Choroid plexus epithelial cell (primary cell): Measurements from ENCODE around the gene GALNT11.

Experiments
- DNase-seq: peaks from one replicate; pipeline ENCODE4 v3.0.0-alpha.2; 2010; ENCODE audit warnings: low read depth
- H3K4me3 ChIP-seq: 2 replicates; pipeline ENCODE4 v1.5.1; 2011; ENCODE audit warnings: low read depth, mild to moderate bottlenecking, control low read depth, low read length, moderate library complexity
- CTCF ChIP-seq: conservative IDR thresholded peaks from 2 replicates; pipeline ENCODE4 v1.5.1; 2011; ENCODE audit warnings: low read depth, mild to moderate bottlenecking, control low read depth, inconsistent platforms, low read length, moderate library complexity

Gene GALNT11

GRCh38 chr7:152142976-152143595 lies 117.6 kb downstream of the GALNT11 start:
- no peak overlapping the region for H3K4me3 ChIP-seq
- TF ChIP-seq CTCF = no peak
- DNase-seq = no peak

- DNase-seq = no peak
- TF ChIP-seq CTCF = no peak
Measured at GRCh38 chr7:152144557-152145245, 119.2 kb downstream of the GALNT11 start.

DNA sequence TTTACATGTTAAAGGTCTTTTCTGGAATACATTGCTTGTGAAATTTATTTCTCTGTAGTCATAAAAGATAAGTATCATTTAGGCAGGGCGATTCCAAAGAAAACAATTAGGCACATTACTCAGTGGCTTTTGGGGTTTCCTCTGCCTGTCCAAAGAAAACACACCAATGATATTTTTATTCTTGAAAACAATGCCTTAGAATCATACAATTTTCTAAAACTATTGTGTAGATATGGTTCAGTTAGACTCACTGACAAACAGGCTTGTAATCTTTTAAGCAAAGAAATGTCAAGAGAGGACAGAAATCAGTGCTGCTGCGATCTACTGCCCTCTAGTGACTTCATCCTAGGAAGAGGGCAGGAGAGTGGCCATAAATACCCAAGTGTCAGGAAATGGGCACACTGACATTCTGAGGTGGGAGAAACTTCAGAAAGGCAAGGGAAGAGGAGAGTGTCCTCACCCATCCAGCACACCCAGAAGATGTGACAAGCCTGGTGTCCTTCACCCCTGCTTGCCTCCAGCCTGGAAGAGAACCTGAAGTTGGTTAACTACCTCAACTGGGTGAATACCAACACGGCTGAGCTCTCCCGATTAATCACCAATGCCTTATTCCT lies 120.5 kb downstream of the GALNT11 start:
- peak; percentile 78 for TF ChIP-seq CTCF
- peak; percentile 73 for DNase-seq
- no peak overlapping the region for H3K4me3 ChIP-seq

More at GRCh38 chr7:152144557-152145245, 119.2 kb downstream of the GALNT11 start:
- no peak overlapping the region for H3K4me3 ChIP-seq

- no peak overlapping the region for H3K4me3 ChIP-seq
- no peak for TF ChIP-seq CTCF
- no peak for DNase-seq
Measured at GRCh38 chr7:152148706-152149105, 123.2 kb downstream of the GALNT11 start.

- no peak overlapping the region for H3K4me3 ChIP-seq
- no peak for DNase-seq
- no peak for TF ChIP-seq CTCF
Measured at GRCh38 chr7:152149363-152149762, 123.9 kb downstream of the GALNT11 start.

- H3K4me3 ChIP-seq = no peak overlapping the region
- DNase-seq = no peak
- TF ChIP-seq CTCF = no peak
Measured at GRCh38 chr7:152152267-152152666, 126.8 kb downstream of the GALNT11 start.
